K562 (cell line): ENCODE measurements around the gene ZNF12. TPM values are rescaled to one million over a fixed set of nuclear protein-coding genes. Genes with fewer than 3 reads are reported as not detected.
A peak's percentile ranks its signal among the peaks of the same experiment; 100 is the strongest.

ENCODE experiments used
- AFF1 ChIP-seq, 2 experiments: fragments of 450-650 bp; IDR thresholded peaks; 2 replicates each; pipeline ENCODE4 v1.6.1; 2018; ENCODE audit warnings: mild to moderate bottlenecking in 2 of 2, low read depth in 1 of 2; ENCODE audit not compliant: partially characterized antibody in 2 of 2
- CEBPG ChIP-seq, 3 experiments: fragments of 200-800 bp in 1 of 3; sonication (Bioruptor generic) in 1 of 3; sonication (generic) in 1 of 3; formaldehyde crosslinking in 1 of 3; IDR thresholded peaks in 2 of 3; conservative IDR thresholded peaks in 1 of 3; 2 replicates each; pipeline versions ENCODE4 v1.6.1 to v1.8.0; 2016 to 2022; ENCODE audit warnings: missing compliant biosample characterization in 2 of 3, missing genetic modification characterization in 2 of 3, mild to moderate bottlenecking in 1 of 3, missing genetic modification reagents in 1 of 3
- E2F3 ChIP-seq: fragments of 250-450 bp; sonication (Bioruptor Pico); IDR thresholded peaks from 2 replicates; pipeline ENCODE4 v1.4.0; 2020; ENCODE audit warnings: mild to moderate bottlenecking
- ELF4 ChIP-seq: fragments of 450-650 bp; formaldehyde crosslinking; IDR thresholded peaks from 2 replicates; pipeline ENCODE4 v1.4.0; 2022; ENCODE audit warnings: missing genetic modification characterization
- ETV6 ChIP-seq, 3 experiments: fragments of 150-350 bp in 1 of 3; sonication (generic) in 1 of 3; formaldehyde crosslinking in 1 of 3; IDR thresholded peaks; 2 replicates each; pipeline versions ENCODE4 v1.6.1 to v1.8.0; 2014 to 2022; ENCODE audit warnings: borderline replicate concordance in 2 of 3, low read depth in 2 of 3, antibody characterized with exemption in 1 of 3, low read length in 1 of 3, mild to moderate bottlenecking in 1 of 3, missing genetic modification reagents in 1 of 3
- FIP1L1 ChIP-seq: fragments of 200-400 bp; formaldehyde crosslinking; IDR thresholded peaks from 2 replicates; pipeline ENCODE4 v1.6.1; 2018; ENCODE audit warnings: mild to moderate bottlenecking, low read depth, low read length; ENCODE audit not compliant: poor library complexity, severe bottlenecking
- FOXP1 ChIP-seq: sonication (generic); formaldehyde crosslinking; IDR thresholded peaks from 2 replicates; pipeline ENCODE4 v1.8.0; 2022; ENCODE audit warnings: mild to moderate bottlenecking, missing genetic modification reagents
- HINFP ChIP-seq: fragments of 450-650 bp; conservative IDR thresholded peaks from 2 replicates; pipeline ENCODE4 v1.6.1; 2016; ENCODE audit warnings: missing genetic modification characterization, low read depth, mild to moderate bottlenecking, control low read depth, missing compliant biosample characterization
- KLF6 ChIP-seq: fragments of 250-450 bp; sonication (Bioruptor Pico); IDR thresholded peaks from 2 replicates; pipeline ENCODE4 v1.4.0; 2020; ENCODE audit warnings: mild to moderate bottlenecking, moderate library complexity, borderline replicate concordance
- NR0B1 ChIP-seq: fragments of 450-650 bp; IDR thresholded peaks from one replicate; pipeline ENCODE4 v1.6.1; 2018; ENCODE audit warnings: mild to moderate bottlenecking, moderate library complexity; ENCODE audit not compliant: partially characterized antibody
- NR2F6 ChIP-seq: fragments of 450-650 bp; formaldehyde crosslinking; IDR thresholded peaks from 2 replicates; pipeline ENCODE4 v1.4.0; 2020; ENCODE audit warnings: mild to moderate bottlenecking
- PHF8 ChIP-seq: fragments of 200-600 bp; sonication (generic); IDR thresholded peaks from 2 replicates; pipeline ENCODE4 v1.6.1; 2012; ENCODE audit warnings: mixed run types, mild to moderate bottlenecking, inconsistent platforms, low read length, moderate library complexity, borderline replicate concordance
- PHTF2 ChIP-seq: fragments of 250-450 bp; sonication (Bioruptor Pico); IDR thresholded peaks from 2 replicates; pipeline ENCODE4 v1.5.0; 2021; ENCODE audit warnings: mild to moderate bottlenecking
- RHOXF2B ChIP-seq: fragments of 250-450 bp; sonication (Bioruptor Pico); conservative IDR thresholded peaks from 2 replicates; pipeline ENCODE4 v1.5.1; 2021
- XRCC4 ChIP-seq: IDR thresholded peaks from one replicate; pipeline ENCODE4 v1.6.1; 2011; ENCODE audit not compliant: insufficient read depth, insufficient read length; ENCODE audit errors: extremely low read depth
- ZBTB17 ChIP-seq: fragments of 450-650 bp; formaldehyde crosslinking; IDR thresholded peaks from 2 replicates; pipeline ENCODE4 v1.4.0; 2020; ENCODE audit warnings: mild to moderate bottlenecking
- ZC3H11A ChIP-seq: IDR thresholded peaks from 2 replicates; pipeline ENCODE4 v1.6.1; 2012; ENCODE audit warnings: low read depth, low read length, improper control_type of control experiment
- ZKSCAN1 ChIP-seq: fragments of 150-350 bp; IDR thresholded peaks from 2 replicates; pipeline ENCODE4 v1.6.1; 2016; ENCODE audit warnings: low read depth, low read length
- ZNF146 ChIP-seq: IDR thresholded peaks from one replicate; pipeline ENCODE4 v1.6.1; 2018; ENCODE audit warnings: missing compliant biosample characterization; ENCODE audit not compliant: unreplicated experiment
- ZNF174 ChIP-seq: fragments of 250-450 bp; sonication (Bioruptor Pico); IDR thresholded peaks from 2 replicates; pipeline ENCODE4 v1.4.0; 2020; ENCODE audit warnings: mild to moderate bottlenecking
- ZNF175 ChIP-seq: fragments of 200-800 bp; sonication (Bioruptor generic); IDR thresholded peaks from 2 replicates; pipeline ENCODE4 v1.6.1; 2016; ENCODE audit warnings: low read depth, mild to moderate bottlenecking, missing genetic modification characterization, missing compliant biosample characterization
- ZNF778 ChIP-seq: fragments of 450-650 bp; formaldehyde crosslinking; IDR thresholded peaks from 2 replicates; pipeline ENCODE4 v1.4.0; 2020; ENCODE audit warnings: mild to moderate bottlenecking, moderate library complexity
- polyA plus RNA-seq, 8 experiments: library from polyadenylated mRNA; depleted of rRNA in 4 of 8; stranded (reverse) in 5 of 8; unstranded in 3 of 8; fragments of >200 nt; fragmentation: Nextera tagmentation in 2 of 8; fragmentation: Illumina TruSeq in 1 of 8; extraction: Ambion mirVana in 2 of 8; extraction: Trizol in 1 of 8; gene quantifications; 2 replicates each; pipeline versions ENCODE4 v1.2.1 to v1.2.3, GENCODE V29; 2011 to 2014; ENCODE audit warnings: inconsistent platforms in 1 of 8, missing spikeins in 1 of 8
- total RNA-seq, 7 experiments: library from RNA; depleted of rRNA in 6 of 7; stranded (reverse); fragments of >200 nt in 6 of 7; fragmentation: Illumina TruSeq in 2 of 7; extraction: Trizol in 2 of 7; gene quantifications; 2 replicates each; pipeline versions ENCODE4 v1.2.1 to v1.2.3, GENCODE V29; 2011 to 2021; ENCODE audit warnings: low replicate concordance in 1 of 7

The ZNF12 gene
- total and polyA plus RNA-seq, 9 of the 15 experiments (the other 6 are each of a cell fraction or from before 2014, with no cell fraction given) = 5.8 to 32.3 (median 18.9) TPM

- TF ChIP-seq AFF1 (IDR thresholded peaks at IDR 0.05; ENCODE audit: low read depth in 1 of 2, partially characterized antibody in 2 of 2) = no peak
- no peak for TF ChIP-seq FIP1L1
- no peak for TF ChIP-seq ZNF778 (CRISPR knock-in tag)
- no peak for TF ChIP-seq XRCC4
- TF ChIP-seq ZC3H11A = no peak
- no peak for TF ChIP-seq ZBTB17 (CRISPR knock-in tag)
- TF ChIP-seq ZKSCAN1 = no peak
- peak; percentile 23; the same call in 1 of the 2 replicates for TF ChIP-seq CEBPG (CRISPR knock-in tag; IDR thresholded peaks at IDR 0.05)
- TF ChIP-seq CEBPG (tag; conservative IDR thresholded peaks at IDR 0.05 in 1 of 2, IDR thresholded peaks at IDR 0.05 in 1 of 2) = no peak
- no peak for TF ChIP-seq ZNF175 (CRISPR knock-in tag)
- TF ChIP-seq ZNF174 (CRISPR knock-in tag) = no peak
- TF ChIP-seq HINFP = no peak
- no peak for TF ChIP-seq RHOXF2B (CRISPR knock-in tag)
- TF ChIP-seq NR0B1 = no peak
- TF ChIP-seq ELF4 (CRISPR knock-in tag) = no peak
- TF ChIP-seq PHF8 = no peak
- TF ChIP-seq NR2F6 (CRISPR knock-in tag) = no peak
- no peak for TF ChIP-seq PHTF2
- TF ChIP-seq KLF6 = no peak
- TF ChIP-seq ZNF146 (CRISPR knock-in tag) = no peak
- TF ChIP-seq FOXP1 = no peak
- no peak for TF ChIP-seq ETV6 (IDR thresholded peaks at IDR 0.05; ENCODE audit: borderline replicate concordance in 1 of 2, low read depth in 2 of 2, low read length in 1 of 2)
- no peak for TF ChIP-seq ETV6 (CRISPR knock-in tag; IDR thresholded peaks at IDR 0.05; ENCODE audit: borderline replicate concordance)
- TF ChIP-seq E2F3 (CRISPR knock-in tag) = no peak
Measured at GRCh38 chr7:6640246-6640721, 66.5 kb downstream of the ZNF12 start (continued).
